ENCODE measurements around the gene BASP1.

Gene BASP1

GRCh38 chr5:17178373-17178675 lies 39.1 kb upstream of the BASP1 start:
- Histone ChIP-seq H3K36me3 (no peaks in the 10 kb centered on the region), H3K4me3 (ENCODE audit: low read depth, low read length) (no peak overlapping the region), H3K27me3 (ENCODE audit: insufficient read depth, low read depth, severe bottlenecking) (no peaks in the 10 kb centered on the region), H3K27ac (no peak overlapping the region), H3K9me3 (ENCODE audit: severe bottlenecking) (no peaks in the 10 kb centered on the region)
- TF ChIP-seq CTCF (IDR thresholded peaks at IDR 0.05; ENCODE audit: low read depth, low read length), result no peak
- no peak for DNase-seq

- Histone ChIP-seq H3K9me3 (ENCODE audit: severe bottlenecking) (no peaks in the 10 kb centered on the region), H3K27ac (no peak overlapping the region), H3K36me3 (no peaks in the 10 kb centered on the region), H3K27me3 (ENCODE audit: insufficient read depth, low read depth, severe bottlenecking) (no peaks in the 10 kb centered on the region), H3K4me3 (ENCODE audit: low read depth, low read length) (no peak overlapping the region)
- no peak for TF ChIP-seq CTCF (IDR thresholded peaks at IDR 0.05; ENCODE audit: low read depth, low read length)
- DNase-seq, result no peak
Observed at GRCh38 chr5:17180330-17180843, 37.0 kb upstream of the BASP1 start.

DNA sequence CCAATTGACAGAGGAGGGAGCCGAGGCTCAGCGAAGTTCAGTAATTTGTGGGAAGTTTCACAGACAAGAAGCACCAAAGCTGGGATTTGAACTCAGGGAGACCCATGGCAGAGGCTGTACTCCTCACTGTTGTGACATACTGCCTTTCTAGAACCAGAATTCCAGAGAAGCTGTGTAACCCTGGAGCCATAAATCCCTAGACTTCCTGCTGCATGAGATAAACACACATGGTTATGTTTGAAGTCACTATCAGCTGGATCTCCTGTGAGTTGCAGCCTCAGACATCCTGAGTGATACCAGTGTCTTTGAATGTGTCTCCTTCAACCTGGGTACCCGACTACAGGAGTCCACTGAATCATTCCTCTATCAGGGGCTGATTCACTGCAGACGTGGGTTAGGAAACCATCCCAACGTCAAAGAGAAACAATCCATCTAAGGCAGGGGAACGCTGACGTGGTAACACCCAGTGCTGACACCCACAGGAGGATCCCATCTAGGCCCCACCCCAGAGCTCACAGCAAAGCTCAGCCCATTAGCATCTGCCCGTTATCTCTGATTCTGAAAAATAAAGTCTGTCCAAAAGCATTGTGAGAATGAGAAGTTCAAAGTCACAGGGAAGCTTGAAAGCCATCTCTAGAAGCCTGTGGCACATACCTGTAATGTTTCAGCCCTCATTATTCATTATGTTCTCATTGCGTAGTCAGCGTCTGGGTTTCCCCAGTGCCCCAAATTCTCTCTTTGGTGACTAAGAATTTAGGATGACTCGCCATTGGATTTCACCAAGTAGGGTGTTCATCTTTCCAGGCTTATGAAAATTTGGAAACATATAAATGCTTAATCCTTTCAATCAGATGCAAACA lies 36.3 kb upstream of the BASP1 start:
- Histone ChIP-seq H3K27ac (no peak overlapping the region), H3K4me3 (ENCODE audit: low read depth, low read length) (no peak overlapping the region), H3K9me3 (ENCODE audit: severe bottlenecking) (no peaks in the 10 kb centered on the region), H3K36me3 (no peaks in the 10 kb centered on the region), H3K27me3 (ENCODE audit: insufficient read depth, low read depth, severe bottlenecking) (no peaks in the 10 kb centered on the region)
- DNase-seq, result no peak
- no peak for TF ChIP-seq CTCF (IDR thresholded peaks at IDR 0.05; ENCODE audit: low read depth, low read length)

- H3K27ac ChIP-seq, result no peak overlapping the region
- no peak for TF ChIP-seq CTCF (IDR thresholded peaks at IDR 0.05; ENCODE audit: low read depth, low read length)
Observed at GRCh38 chr5:17182494-17182893, 34.9 kb upstream of the BASP1 start.

DNA sequence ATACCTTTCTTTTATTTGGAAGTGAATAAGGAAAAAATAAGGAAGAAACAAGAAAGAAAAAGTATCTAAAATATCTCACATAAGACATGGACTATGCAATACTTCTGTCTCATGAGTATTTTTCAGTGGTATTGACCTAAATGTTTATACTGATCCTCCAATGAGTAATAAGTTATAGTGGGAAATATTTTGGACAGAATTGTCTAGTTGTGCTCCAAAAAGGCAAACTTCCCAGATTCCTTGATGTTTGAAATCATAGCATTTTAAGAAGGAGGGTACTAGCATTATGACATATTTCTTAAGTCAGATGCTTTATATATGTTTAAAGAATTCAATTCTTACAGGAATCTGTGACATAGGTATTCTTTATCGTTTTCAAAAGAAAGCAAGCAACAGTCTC lies 34.5 kb upstream of the BASP1 start:
- Histone ChIP-seq H3K9me3 (ENCODE audit: severe bottlenecking) (no peaks in the 10 kb centered on the region), H3K4me3 (ENCODE audit: low read depth, low read length) (no peak overlapping the region), H3K36me3 (no peaks in the 10 kb centered on the region), H3K27ac (no peak overlapping the region), H3K27me3 (ENCODE audit: insufficient read depth, low read depth, severe bottlenecking) (no peaks in the 10 kb centered on the region)
- no peak for TF ChIP-seq CTCF (IDR thresholded peaks at IDR 0.05; ENCODE audit: low read depth, low read length)
- no peak for DNase-seq

More at GRCh38 chr5:17182494-17182893, 34.9 kb upstream of the BASP1 start:
- no peak overlapping the region for H3K4me3 ChIP-seq (ENCODE audit: low read depth, low read length)
- no peaks in the 10 kb centered on the region for H3K36me3 ChIP-seq
- H3K9me3 ChIP-seq (ENCODE audit: severe bottlenecking), result no peaks in the 10 kb centered on the region
- no peaks in the 10 kb centered on the region for H3K27me3 ChIP-seq (ENCODE audit: insufficient read depth, low read depth, severe bottlenecking)
- DNase-seq, result no peak

DNA sequence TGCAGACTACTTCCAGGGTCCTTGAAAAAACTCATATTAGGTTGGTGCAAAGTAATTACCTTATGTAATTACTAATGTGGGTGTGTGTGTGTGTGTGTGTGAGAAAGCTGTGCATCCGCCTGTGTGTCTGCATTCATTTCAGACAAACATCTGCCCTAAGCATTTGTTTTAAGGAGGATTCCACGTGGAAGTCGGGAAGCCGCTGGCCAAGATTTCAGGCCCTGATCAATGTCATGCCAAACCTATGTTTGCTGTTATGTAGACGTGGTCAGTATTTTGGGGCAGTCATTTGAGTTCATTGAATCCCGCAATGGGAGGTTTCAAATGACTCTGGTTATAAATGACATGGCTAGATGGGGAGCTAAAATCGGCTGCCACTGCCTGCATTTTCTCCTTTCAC lies 33.6 kb upstream of the BASP1 start:
- Histone ChIP-seq H3K36me3 (no peaks in the 10 kb centered on the region), H3K9me3 (ENCODE audit: severe bottlenecking) (no peaks in the 10 kb centered on the region), H3K27me3 (ENCODE audit: insufficient read depth, low read depth, severe bottlenecking) (no peaks in the 10 kb centered on the region), H3K4me3 (ENCODE audit: low read depth, low read length) (no peak overlapping the region), H3K27ac (no peak overlapping the region)
- DNase-seq, result no peak
- TF ChIP-seq CTCF (IDR thresholded peaks at IDR 0.05; ENCODE audit: low read depth, low read length), result no peak

Data from WERI-Rb-1 (cell line).